DND-41 (cell line): Measurements from ENCODE around the gene YJEFN3.

Source experiments
- CTCF ChIP-seq: IDR thresholded peaks from 2 replicates; pipeline ENCODE4 v1.5.1; 2012; ENCODE audit warnings: borderline replicate concordance, low read length, moderate library complexity, mild to moderate bottlenecking; ENCODE audit not compliant: poor library complexity, severe bottlenecking; ENCODE audit errors: extremely low read depth
- EZH2 ChIP-seq: IDR thresholded peaks from 3 replicates; pipeline ENCODE4 v1.6.1; 2012; ENCODE audit warnings: borderline replicate concordance, low read depth, mild to moderate bottlenecking, moderate library complexity, low read length, inconsistent platforms; ENCODE audit not compliant: severe bottlenecking

- no peak for TF ChIP-seq CTCF
- TF ChIP-seq EZH2, result no peak
These were observed 43.3 kb upstream of the YJEFN3 start for GRCh38 chr19:19485161-19485997.
